GM12801 (cell line): ENCODE results near the gene NETO2.

Experiments used
- CTCF ChIP-seq: IDR thresholded peaks from one replicate; pipeline ENCODE4 v1.5.1; 2011; ENCODE audit warnings: control low read depth; ENCODE audit not compliant: insufficient read length; ENCODE audit errors: extremely low read depth

Gene NETO2, protein sequence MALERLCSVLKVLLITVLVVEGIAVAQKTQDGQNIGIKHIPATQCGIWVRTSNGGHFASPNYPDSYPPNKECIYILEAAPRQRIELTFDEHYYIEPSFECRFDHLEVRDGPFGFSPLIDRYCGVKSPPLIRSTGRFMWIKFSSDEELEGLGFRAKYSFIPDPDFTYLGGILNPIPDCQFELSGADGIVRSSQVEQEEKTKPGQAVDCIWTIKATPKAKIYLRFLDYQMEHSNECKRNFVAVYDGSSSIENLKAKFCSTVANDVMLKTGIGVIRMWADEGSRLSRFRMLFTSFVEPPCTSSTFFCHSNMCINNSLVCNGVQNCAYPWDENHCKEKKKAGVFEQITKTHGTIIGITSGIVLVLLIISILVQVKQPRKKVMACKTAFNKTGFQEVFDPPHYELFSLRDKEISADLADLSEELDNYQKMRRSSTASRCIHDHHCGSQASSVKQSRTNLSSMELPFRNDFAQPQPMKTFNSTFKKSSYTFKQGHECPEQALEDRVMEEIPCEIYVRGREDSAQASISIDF

GRCh38 chr16:47143677-47144558 lies at the start of gene NETO2:
Gene NETO2, minus strand, starts transcription at chr16:47143945. Its CDS starts 333 bp downstream, at chr16:47143612.
- no peak for TF ChIP-seq CTCF

- TF ChIP-seq CTCF: no peak
Observed at GRCh38 chr16:47182318-47182717, 38.6 kb upstream of the NETO2 start.

DNA sequence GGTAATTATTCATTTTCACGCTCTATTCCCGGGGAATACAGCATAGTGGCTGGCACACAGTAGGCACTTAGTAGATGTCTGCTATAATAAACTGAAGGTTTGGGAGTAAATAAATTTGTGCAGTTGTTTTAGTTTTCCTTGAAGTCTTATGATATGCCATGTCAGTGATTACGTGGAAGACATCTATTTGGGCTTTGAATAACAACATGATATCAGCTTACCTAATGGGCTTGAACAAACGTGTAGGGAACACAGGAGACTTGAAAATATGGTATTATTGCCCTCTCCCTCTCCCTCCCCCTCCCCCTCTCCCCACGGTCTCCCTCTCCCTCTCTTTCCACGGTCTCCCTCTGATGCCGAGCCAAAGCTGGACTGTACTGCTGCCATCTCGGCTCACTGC lies 36.3 kb upstream of the NETO2 start:
- no peak for TF ChIP-seq CTCF

- TF ChIP-seq CTCF: no peak
Observed at GRCh38 chr16:47175152-47175551, 31.4 kb upstream of the NETO2 start.

- no peak for TF ChIP-seq CTCF
Observed at GRCh38 chr16:47162670-47163420, 19.1 kb upstream of the NETO2 start.

DNA sequence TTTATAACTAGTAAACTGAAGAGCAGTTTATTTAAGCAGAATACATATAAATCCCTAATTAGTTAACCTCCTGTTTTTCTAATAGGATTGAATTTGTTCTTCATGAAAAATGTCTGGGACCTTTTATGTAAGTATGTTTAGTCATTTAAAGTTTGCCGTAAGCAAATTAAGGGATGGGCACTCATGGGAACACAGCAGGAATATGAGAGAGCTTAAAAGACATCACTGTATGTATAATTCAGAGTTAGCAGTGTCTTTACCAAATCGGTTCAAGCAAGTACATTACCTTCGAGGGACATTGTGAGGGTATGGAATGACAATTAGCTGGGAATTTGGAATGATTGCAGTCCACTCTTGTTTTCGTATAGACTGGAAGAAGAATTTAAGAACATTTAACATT lies 17.7 kb upstream of the NETO2 start:
- no peak for TF ChIP-seq CTCF
